GM23338 (cell line): ENCODE results near the gene C20orf173. TPM values are rescaled to one million over a fixed set of nuclear protein-coding genes. Genes with fewer than 3 reads are reported as not detected.

Experiments used
- ATAC-seq: fragments of 200-7000 bp; cut with Tn5 transposase; 3 replicates; pipeline ENCODE4 v1.9.1; 2020
- DNase-seq: peaks from one replicate; pipeline ENCODE4 v3.0.0-alpha.2; 2015; ENCODE audit warnings: low spot score
- H2AFZ ChIP-seq: fragments of 200-600 bp; sonication (generic); 2 replicates; pipeline ENCODE4 v1.8.0; 2016; ENCODE audit warnings: antibody characterized with exemption, mild to moderate bottlenecking, moderate library complexity
- H3F3A ChIP-seq: fragments of 200-600 bp; sonication (generic); replicated peaks from 2 replicates; pipeline ENCODE4 v1.8.0; 2017; ENCODE audit warnings: antibody characterized with exemption, mixed run types, low read depth
- H3K27ac ChIP-seq: fragments of 200-600 bp; sonication (generic); 2 replicates; pipeline ENCODE4 v1.6.1; 2016; ENCODE audit warnings: low read depth
- H3K27me3 ChIP-seq: fragments of 200-600 bp; sonication (generic); 2 replicates; pipeline ENCODE4 v1.8.0; 2016; ENCODE audit warnings: mild to moderate bottlenecking, mixed run types, moderate library complexity; ENCODE audit not compliant: insufficient read depth
- H3K36me3 ChIP-seq: fragments of 200-600 bp; sonication (generic); 2 replicates; pipeline ENCODE4 v1.8.0; 2016; ENCODE audit warnings: mild to moderate bottlenecking; ENCODE audit not compliant: insufficient read depth
- H3K4me1 ChIP-seq: fragments of 200-600 bp; sonication (generic); 2 replicates; pipeline ENCODE4 v1.8.0; 2016; ENCODE audit warnings: mild to moderate bottlenecking, moderate library complexity; ENCODE audit not compliant: insufficient read depth
- H3K4me2 ChIP-seq: fragments of 200-600 bp; sonication (generic); 2 replicates; pipeline ENCODE4 v1.7.1; 2017; ENCODE audit warnings: mixed run types
- H3K4me3 ChIP-seq: fragments of 200-600 bp; sonication (generic); 2 replicates; pipeline ENCODE4 v1.6.1; 2016; ENCODE audit warnings: mixed run types
- H3K79me2 ChIP-seq: fragments of 200-600 bp; sonication (generic); replicated peaks from 2 replicates; pipeline ENCODE4 v1.8.0; 2017; ENCODE audit warnings: mild to moderate bottlenecking; ENCODE audit not compliant: insufficient read depth
- H3K9me2 ChIP-seq: fragments of 200-600 bp; sonication (generic); 2 replicates; pipeline ENCODE4 v1.8.0; 2017; ENCODE audit not compliant: insufficient read depth
- H4K20me1 ChIP-seq: fragments of 200-600 bp; sonication (generic); replicated peaks from 2 replicates; pipeline ENCODE4 v1.8.0; 2017; ENCODE audit warnings: mild to moderate bottlenecking; ENCODE audit not compliant: insufficient read depth
- H3K27ac Mint-ChIP-seq: 2 replicates; pipeline ENCODE4 v1.8.0; 2020; ENCODE audit warnings: inconsistent platforms, mild to moderate bottlenecking, moderate library complexity, mixed read lengths
- H3K27me3 Mint-ChIP-seq: 3 replicates; pipeline ENCODE4 v1.8.0; 2022; ENCODE audit warnings: low read depth, mild to moderate bottlenecking, moderate library complexity, mixed read lengths, inconsistent platforms; ENCODE audit not compliant: insufficient read depth, poor library complexity
- H3K36me3 Mint-ChIP-seq: 3 replicates; pipeline ENCODE4 v1.8.0; 2021; ENCODE audit warnings: low read depth, mild to moderate bottlenecking, inconsistent platforms, moderate library complexity, mixed read lengths
- H3K4me1 Mint-ChIP-seq: 3 replicates; pipeline ENCODE4 v1.8.0; 2020; ENCODE audit warnings: mild to moderate bottlenecking, inconsistent platforms, mixed read lengths
- H3K4me3 Mint-ChIP-seq: 3 replicates; pipeline ENCODE4 v1.8.0; 2021; ENCODE audit warnings: moderate library complexity, mild to moderate bottlenecking, inconsistent platforms, mixed read lengths
- H3K9me3 Mint-ChIP-seq: 3 replicates; pipeline ENCODE4 v1.8.0; 2020; ENCODE audit warnings: moderate library complexity, mild to moderate bottlenecking, inconsistent platforms, mixed read lengths
- CREB1 ChIP-seq: fragments of 250-450 bp; sonication (Bioruptor Pico); IDR thresholded peaks from 2 replicates; pipeline ENCODE4 v1.5.0; 2020; ENCODE audit warnings: low read depth, mild to moderate bottlenecking, moderate library complexity
- CTCF ChIP-seq, 2 experiments: fragments of 200-600 bp in 1 of 2; sonication (generic) in 1 of 2; conservative IDR thresholded peaks; 2 replicates each; pipeline versions ENCODE4 v1.5.1 to v1.6.1; 2016 to 2017; ENCODE audit warnings: antibody characterized with exemption in 2 of 2, low read depth in 2 of 2, mild to moderate bottlenecking in 2 of 2, moderate library complexity in 1 of 2
- ETS1 ChIP-seq: IDR thresholded peaks from 2 replicates; pipeline ENCODE4 v1.6.1; 2016; ENCODE audit warnings: antibody characterized with exemption
- EZH2 ChIP-seq: fragments of 200-600 bp; sonication (generic); IDR thresholded peaks from one replicate; pipeline ENCODE4 v1.8.0; 2017; ENCODE audit warnings: antibody characterized with exemption, mild to moderate bottlenecking, low read depth; ENCODE audit not compliant: unreplicated experiment
- EZH2phosphoT487 ChIP-seq: fragments of 200-600 bp; sonication (generic); IDR thresholded peaks from one replicate; pipeline ENCODE4 v1.8.1; 2018; ENCODE audit warnings: antibody characterized with exemption; ENCODE audit not compliant: unreplicated experiment
- JUNB ChIP-seq: IDR thresholded peaks from one replicate; pipeline ENCODE4 v1.6.1; 2016; ENCODE audit warnings: antibody characterized with exemption; ENCODE audit not compliant: unreplicated experiment
- NANOG ChIP-seq: IDR thresholded peaks from 2 replicates; pipeline ENCODE4 v1.6.1; 2016; ENCODE audit warnings: antibody characterized with exemption, borderline replicate concordance
- POLR2AphosphoS5 ChIP-seq: IDR thresholded peaks from 2 replicates; pipeline ENCODE4 v1.6.1; 2016; ENCODE audit warnings: antibody characterized with exemption, low read depth
- REST ChIP-seq: IDR thresholded peaks from one replicate; pipeline ENCODE4 v1.6.1; 2018; ENCODE audit warnings: antibody characterized with exemption; ENCODE audit not compliant: unreplicated experiment
- STAT1 ChIP-seq: IDR thresholded peaks from one replicate; pipeline ENCODE4 v1.6.1; 2016; ENCODE audit warnings: antibody characterized with exemption; ENCODE audit not compliant: unreplicated experiment
- ZNF114 ChIP-seq: fragments of 250-450 bp; sonication (Bioruptor Pico); IDR thresholded peaks from 2 replicates; pipeline ENCODE4 v1.5.0; 2020; ENCODE audit warnings: mild to moderate bottlenecking, moderate library complexity
- ZNF331 ChIP-seq: fragments of 250-450 bp; sonication (Bioruptor Pico); IDR thresholded peaks from 2 replicates; pipeline ENCODE4 v1.5.0; 2020; ENCODE audit warnings: low read depth, mild to moderate bottlenecking, moderate library complexity
- ZNF462 ChIP-seq: fragments of 250-450 bp; sonication (Bioruptor Pico); IDR thresholded peaks from 2 replicates; pipeline ENCODE4 v1.5.0; 2020; ENCODE audit warnings: mild to moderate bottlenecking, moderate library complexity
- polyA plus RNA-seq: library from polyadenylated mRNA; unstranded; fragments of >200 nt; fragmentation: Nextera tagmentation; extraction: Ambion mirVana; gene quantifications from 2 replicates; pipeline ENCODE4 v1.2.1, GENCODE V29; 2016
- total RNA-seq: library from RNA; depleted of rRNA; stranded (reverse); fragments of >200 nt; shearing (Covaris generic); gene quantifications from 2 replicates; pipeline ENCODE4 v1.2.3, GENCODE V29; 2014

Gene C20orf173
- total and polyA plus RNA-seq, 2 experiments from 2014 or later: not detected

- Mint-ChIP-seq H3K36me3 (peaks cover 69% of the 10 kb centered on the region), H3K4me1 (no peaks in the 10 kb centered on the region), H3K27me3 (peaks cover 2% of the 10 kb centered on the region), H3K4me3 (no peak overlapping the region), H3K27ac (no peak overlapping the region), H3K9me3 (no peaks in the 10 kb centered on the region)
- H4K20me1 ChIP-seq: no peaks in the 10 kb centered on the region
- H3K36me3 ChIP-seq: peaks cover 25% of the 10 kb centered on the region; the same call in 1 of the 2 replicates
- no peak overlapping the region for H3K27ac ChIP-seq
- DNase-seq: no peak
- no peak overlapping the region for H3K4me3 ChIP-seq
- H2AFZ ChIP-seq: no peak overlapping the region
- no peaks in the 10 kb centered on the region for H3K9me2 ChIP-seq
- no peaks in the 10 kb centered on the region for H3K4me1 ChIP-seq
- no peak overlapping the region for H3K4me2 ChIP-seq
- H3K27me3 ChIP-seq: no peaks in the 10 kb centered on the region
- no peaks in the 10 kb centered on the region for H3F3A ChIP-seq
- TF ChIP-seq ZNF462 (CRISPR knock-in tag) (no peak), STAT1 (no peak), EZH2 (no peak), ETS1 (no peak), JUNB (no peak), NANOG (no peak), EZH2phosphoT487 (no peak), POLR2AphosphoS5 (no peak), REST (no peak), CREB1 (CRISPR knock-in tag) (no peak), ZNF331 (CRISPR knock-in tag) (no peak), ZNF114 (no peak), CTCF (conservative IDR thresholded peaks at IDR 0.05; ENCODE audit: low read depth in 2 of 2) (no peak)
- no peak for ATAC-seq
- H3K79me2 ChIP-seq: no peaks in the 10 kb centered on the region
Observed at GRCh38 chr20:35497320-35497719, 32.1 kb downstream of the C20orf173 start.
